AG10803 (cell line): ENCODE data around the gene CA9.

Experiments used
- DNase-seq: peaks from one replicate; pipeline ENCODE4 v3.0.0; 2010; ENCODE audit warnings: low read depth
- H3K4me3 ChIP-seq: 2 replicates; pipeline ENCODE4 v1.5.1; 2011; ENCODE audit warnings: mild to moderate bottlenecking, low read length, control low read depth
- CTCF ChIP-seq: conservative IDR thresholded peaks from 2 replicates; pipeline ENCODE4 v1.5.1; 2011; ENCODE audit warnings: mild to moderate bottlenecking, low read length, control low read depth, inconsistent platforms

Gene CA9

GRCh38 chr9:35714123-35714522 is 40.4 kb downstream of the CA9 start:
- TF ChIP-seq CTCF = no peak
- H3K4me3 ChIP-seq = no peak overlapping the region
- no peak for DNase-seq

GRCh38 chr9:35714579-35715252 is 41.0 kb downstream of the CA9 start:
- no peak for DNase-seq
- no peak for TF ChIP-seq CTCF
- H3K4me3 ChIP-seq = no peak overlapping the region

GRCh38 chr9:35716230-35716629 is 42.5 kb downstream of the CA9 start:
- peak; percentile 14; the same call in 1 of the 2 replicates for TF ChIP-seq CTCF
- peak; percentile 37 for DNase-seq
- H3K4me3 ChIP-seq = no peak overlapping the region

- TF ChIP-seq CTCF = no peak
- no peak for DNase-seq
- no peak overlapping the region for H3K4me3 ChIP-seq
Measured at GRCh38 chr9:35717132-35717870, 43.6 kb downstream of the CA9 start.

DNA sequence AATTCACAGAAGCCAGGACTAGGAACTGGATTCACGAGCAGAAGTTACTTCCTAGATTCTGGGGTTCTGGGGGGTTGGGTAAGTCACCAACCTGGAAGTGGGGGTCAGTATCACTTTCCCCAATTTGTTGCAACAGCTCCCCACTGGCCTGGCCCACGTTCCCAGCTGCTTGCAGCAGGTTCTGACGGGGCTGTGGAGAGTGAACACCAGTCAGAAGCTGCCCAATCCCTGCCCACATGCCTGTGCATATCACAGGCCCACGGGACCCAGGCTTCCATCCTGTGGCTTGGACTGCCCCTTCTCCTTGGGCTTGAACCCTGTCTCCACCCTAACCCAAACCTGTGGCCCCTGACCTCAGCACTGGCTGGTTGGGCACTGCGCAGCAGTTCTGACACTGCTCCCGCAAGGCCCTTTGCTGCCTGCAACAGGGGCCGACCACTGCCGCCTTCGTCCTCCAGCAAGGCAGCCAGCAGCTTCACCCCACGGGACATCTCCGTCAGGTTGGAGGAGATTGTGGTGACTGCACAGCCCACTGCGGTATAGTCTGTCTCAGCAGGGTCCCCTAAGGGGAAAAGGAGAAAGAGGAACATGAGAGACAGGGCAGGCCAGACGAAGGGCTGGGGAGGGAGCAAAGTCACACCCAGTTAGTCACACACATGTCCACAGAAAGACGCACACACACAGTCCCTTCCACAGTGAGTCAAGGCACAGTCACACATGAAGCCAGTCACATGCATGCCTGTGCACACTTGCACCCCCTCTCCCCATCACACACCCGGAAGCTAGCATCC is 45.2 kb downstream of the CA9 start:
- TF ChIP-seq CTCF = no peak
- DNase-seq = no peak
- no peak overlapping the region for H3K4me3 ChIP-seq

DNA sequence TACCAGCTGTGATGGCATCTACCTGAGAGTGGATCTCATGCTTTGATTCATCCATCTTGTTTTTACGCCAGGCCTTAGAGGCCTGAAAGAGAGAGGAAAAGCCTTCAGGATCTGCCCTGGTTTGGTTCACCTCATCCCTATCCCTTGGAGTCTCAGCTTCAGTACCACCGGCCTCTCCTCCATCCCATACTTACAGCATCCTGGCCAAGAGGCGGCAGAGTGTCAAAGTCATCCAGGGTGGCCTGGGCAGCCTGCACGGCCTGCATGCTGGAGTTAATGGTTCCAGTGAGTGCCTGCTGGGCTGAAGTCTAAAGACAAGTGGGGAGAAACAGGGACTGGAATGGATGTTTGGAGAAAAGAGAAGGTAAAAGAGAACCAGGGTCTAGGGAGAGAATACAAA is 45.8 kb downstream of the CA9 start:
- no peak for DNase-seq
- no peak for TF ChIP-seq CTCF
- no peak overlapping the region for H3K4me3 ChIP-seq

DNA sequence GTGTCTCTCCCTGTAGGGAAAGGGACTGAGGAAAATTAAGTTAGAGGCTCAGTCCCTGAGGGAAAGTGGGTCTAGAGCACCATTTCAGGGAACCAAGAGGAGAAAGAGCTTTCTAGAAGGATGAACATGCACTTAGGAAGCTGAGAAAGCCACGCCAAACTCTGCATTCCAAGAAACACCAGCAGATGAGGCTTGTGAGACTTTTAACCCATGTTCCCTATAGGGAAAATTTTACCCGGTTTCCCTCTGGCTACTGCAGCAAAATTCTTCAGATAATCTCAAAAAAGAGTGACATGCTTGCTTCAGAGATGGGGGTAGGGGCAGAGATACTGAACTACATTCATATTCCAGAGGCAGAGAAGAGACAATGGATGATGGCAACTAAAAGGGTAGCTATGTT is 49.7 kb downstream of the CA9 start:
- DNase-seq = no peak
- TF ChIP-seq CTCF = no peak
- H3K4me3 ChIP-seq = no peak overlapping the region
